ENCODE data around the gene MAD1L1.
"Not testable (repeated sequence)": the region's sequence is repeated elsewhere in the genome, so short reads cannot be mapped to it uniquely, and the experiment has no call there.

Gene MAD1L1

DNA sequence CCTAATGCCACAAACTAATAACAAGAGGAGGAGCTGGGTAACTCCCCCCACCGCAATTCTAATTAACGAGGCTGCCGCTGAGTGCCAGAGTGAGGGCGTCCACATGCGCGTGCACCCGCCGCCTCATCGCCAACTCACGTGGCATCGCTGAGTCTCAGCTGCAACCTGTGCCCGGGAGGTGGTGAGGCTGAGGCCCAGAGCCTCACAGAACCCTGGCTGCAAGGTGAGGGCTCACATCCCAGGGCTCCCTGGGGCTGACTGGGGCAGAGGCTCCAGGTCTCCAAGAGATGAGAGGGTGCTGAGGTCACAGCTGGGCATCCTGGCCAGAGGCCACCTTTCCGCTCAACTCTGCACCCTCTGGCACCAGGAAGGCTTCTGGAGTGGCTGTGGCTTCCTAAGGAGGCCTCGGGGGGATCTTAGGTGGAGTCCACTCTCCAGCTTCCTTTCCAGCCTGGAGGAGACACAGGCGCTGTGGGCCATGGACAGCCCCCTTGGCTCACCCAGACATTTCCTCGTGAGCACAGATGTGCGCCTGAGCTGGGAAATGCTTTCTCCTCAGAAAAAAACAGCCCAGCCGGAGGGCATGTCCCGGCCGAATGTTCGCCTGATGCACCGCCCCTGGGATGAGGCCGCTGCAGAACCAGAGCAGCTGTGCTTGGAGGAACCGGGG lies 242.6 kb downstream of the MAD1L1 start:
- no peak for DNase-seq (ENCODE audit: low read depth, low spot score)

- DNase-seq (ENCODE audit: low read depth, low spot score) = no peak
These were observed 243.5 kb downstream of the MAD1L1 start for GRCh38 chr7:1989049-1989860.

DNA sequence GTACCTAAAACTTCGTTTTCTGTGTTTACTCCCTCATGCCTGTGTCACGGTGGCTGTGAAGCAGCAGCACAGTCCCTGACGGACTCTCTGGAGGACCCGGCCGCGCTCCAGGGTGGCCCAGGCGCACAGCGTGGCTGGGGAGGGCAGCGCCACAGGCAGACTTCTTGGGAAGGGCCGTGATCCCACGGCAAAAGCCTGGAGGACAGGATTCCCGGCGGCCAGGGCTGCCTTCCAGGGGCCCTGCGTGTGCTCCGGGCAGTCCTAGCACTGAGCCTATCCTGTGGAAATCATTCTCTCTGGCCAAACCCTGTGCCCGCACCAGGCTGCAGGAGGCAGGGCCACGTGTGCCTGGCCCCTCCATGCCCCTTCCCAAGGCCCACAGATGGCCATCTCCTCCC lies 244.2 kb downstream of the MAD1L1 start:
- no peak for DNase-seq (ENCODE audit: low read depth, low spot score)

DNA sequence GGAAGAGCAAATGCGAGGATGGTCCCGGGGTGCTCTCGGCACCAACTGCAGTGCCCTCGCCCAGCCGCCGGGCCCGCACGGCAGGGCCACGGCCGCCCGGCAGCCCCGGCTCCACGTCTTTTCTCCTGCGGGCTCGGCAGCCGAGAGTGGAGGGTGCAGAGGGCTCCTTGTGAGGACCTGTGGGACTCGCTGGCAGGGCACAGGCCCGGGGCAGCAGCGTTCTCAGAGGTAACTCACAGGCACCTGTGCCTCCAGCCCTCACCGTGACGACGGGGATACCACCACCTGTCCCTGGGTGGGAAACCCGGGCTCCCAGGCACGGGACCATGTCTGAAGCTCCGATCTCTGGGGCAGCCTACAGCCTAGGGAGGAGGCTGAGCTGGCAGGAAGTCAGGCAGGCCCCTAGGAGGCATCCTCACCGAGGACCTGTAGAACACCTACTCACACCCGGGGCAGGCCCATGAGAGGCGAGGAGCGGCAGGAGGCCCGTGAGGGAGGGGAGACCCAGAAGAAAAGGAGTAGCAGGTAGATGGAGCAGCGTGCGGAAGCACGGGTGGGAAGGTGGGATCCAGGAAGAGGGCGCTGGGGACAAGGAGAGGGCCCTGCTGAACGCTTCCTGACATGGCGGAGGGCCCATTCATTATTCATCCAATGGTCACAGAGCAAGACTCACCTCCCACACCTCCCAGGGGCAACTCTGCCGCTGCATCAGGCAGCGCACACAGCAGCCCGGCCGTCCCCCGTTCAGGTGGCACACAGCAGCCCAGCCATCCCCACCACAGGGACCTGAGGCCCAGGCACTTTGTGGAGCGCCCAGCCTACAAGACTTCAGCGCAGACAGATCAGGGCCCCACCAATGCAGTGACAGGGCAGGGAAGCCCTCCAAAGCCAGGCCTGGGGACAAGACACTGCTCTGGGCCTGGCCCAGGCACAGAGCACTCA lies 244.9 kb downstream of the MAD1L1 start:
- no peak for DNase-seq (ENCODE audit: low read depth, low spot score)

- DNase-seq (ENCODE audit: low read depth, low spot score) = no peak
These were observed 245.6 kb downstream of the MAD1L1 start for GRCh38 chr7:1987084-1987535.

- DNase-seq (ENCODE audit: low read depth, low spot score) = no peak
These were observed 246.2 kb downstream of the MAD1L1 start for GRCh38 chr7:1986366-1987083.

DNA sequence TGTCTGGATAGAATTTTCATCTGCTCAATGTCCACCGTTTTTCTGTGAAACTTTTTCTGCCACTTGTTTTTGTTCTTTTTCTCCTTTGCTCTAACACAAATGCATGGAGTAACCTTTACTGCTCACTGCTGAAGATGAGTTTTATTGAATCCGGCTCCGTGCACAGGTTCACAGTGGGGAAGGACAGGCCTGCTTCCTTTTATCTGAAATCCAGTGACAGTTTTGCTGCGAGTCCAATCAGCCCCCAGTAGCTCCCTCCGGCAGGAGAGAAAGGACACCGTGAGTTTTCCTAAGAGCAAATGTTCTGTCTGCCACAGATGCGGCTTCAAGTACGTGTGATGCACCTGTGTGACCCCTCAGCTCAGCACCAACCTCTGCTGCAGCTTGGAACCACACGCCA lies 246.8 kb downstream of the MAD1L1 start:
- DNase-seq (ENCODE audit: low read depth, low spot score) = no peak

- DNase-seq (ENCODE audit: low read depth, low spot score) = no peak
These were observed 247.7 kb downstream of the MAD1L1 start for GRCh38 chr7:1985042-1985441.

DNA sequence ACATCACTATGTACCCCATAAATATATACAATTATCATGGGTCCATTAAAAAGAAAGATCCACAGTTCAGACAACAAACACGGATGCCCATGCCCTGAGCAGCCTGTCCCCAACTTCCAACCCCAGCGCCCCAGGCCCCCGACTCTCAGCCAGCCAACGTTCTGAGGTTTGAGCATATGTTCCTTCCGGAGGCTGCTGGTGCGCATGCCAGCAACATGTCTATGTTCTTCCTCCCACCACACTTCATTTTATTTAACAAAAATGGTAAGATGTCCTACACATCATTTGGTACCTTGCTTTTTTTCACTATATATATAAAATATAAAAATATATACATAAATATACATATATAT lies 250.9 kb downstream of the MAD1L1 start:
- DNase-seq (ENCODE audit: low read depth, low spot score) = no peak

- no peak for DNase-seq (ENCODE audit: low read depth, low spot score)
These were observed 251.4 kb downstream of the MAD1L1 start for GRCh38 chr7:1981201-1981877.

GRCh38 chr7:1979591-1980560 lies 252.9 kb downstream of the MAD1L1 start:
- DNase-seq (ENCODE audit: low read depth, low spot score) = no peak

GRCh38 chr7:1978656-1979590 lies 253.8 kb downstream of the MAD1L1 start:
- no peak for DNase-seq (ENCODE audit: low read depth, low spot score)

GRCh38 chr7:1977876-1978441 lies 254.8 kb downstream of the MAD1L1 start:
- DNase-seq (ENCODE audit: low read depth, low spot score) = no peak

DNA sequence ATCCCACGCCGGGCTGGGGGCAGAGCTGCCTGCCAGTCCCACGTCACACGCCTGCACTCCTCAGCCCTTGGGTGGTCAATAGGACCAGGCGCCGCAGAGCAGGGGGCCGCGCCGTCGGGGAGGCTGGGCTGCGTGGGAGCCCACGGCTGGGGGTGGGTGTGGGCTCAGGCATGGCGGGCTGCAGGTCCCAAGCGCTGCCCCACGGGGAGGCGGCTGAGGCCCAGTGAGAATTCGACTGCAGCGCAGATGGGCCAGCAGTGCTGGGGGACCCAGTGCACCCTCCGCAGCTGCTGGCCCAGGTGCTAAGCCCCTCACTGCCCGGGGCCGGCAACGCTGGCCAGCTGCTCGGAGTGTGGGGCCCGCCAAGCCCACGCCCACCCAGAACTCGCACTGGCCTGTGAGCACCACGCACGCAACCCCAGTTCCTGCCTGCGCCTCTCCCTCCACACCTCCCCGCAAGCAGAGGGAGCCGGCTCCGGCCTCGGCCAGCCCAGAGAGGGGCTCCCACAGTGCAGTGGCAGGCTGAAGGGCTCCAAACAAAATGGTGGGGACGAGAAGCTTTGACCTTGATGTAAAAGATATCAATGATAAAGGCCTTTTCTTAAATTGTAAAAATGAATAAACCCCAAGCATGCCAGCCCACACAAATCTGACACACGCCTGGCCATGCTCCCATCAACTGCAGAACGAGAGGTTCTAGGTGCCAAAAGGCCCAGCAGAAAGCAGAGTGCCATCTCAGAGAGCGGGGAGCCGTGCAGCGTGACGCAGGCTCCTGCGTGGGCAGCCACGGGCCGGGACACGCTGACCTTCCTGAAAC lies 255.5 kb downstream of the MAD1L1 start:
- DNase-seq (ENCODE audit: low read depth, low spot score) = no peak

DNA sequence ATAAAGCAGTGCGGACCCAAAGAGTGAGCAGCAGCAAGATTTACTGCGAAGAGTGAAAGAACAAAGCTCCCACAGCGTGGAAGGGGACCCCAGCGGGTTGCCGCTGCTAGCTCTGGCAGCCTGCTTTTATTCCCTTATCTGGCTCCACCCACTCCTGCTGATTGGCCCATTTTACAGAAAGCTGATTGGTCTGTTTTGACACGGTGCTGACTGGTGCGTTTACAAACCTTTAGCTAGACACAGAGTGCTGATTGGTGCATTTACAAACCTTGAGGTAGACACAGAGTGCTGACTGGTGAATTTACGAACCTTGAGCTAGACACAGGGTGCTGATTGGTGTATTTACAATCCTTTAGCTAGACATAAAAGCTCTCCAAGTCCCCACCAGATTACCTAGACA lies 256.2 kb downstream of the MAD1L1 start:
- DNase-seq (ENCODE audit: low read depth, low spot score) = not testable (repeated sequence)

- no peak for DNase-seq (ENCODE audit: low read depth, low spot score)
These were observed 257.2 kb downstream of the MAD1L1 start for GRCh38 chr7:1975581-1975980.

GRCh38 chr7:1975179-1975578 lies 257.6 kb downstream of the MAD1L1 start:
- DNase-seq (ENCODE audit: low read depth, low spot score) = no peak
